CD8-positive, alpha-beta memory T cell (primary cell): ENCODE measurements around the gene DAB2IP. TPM values are rescaled to one million over a fixed set of nuclear protein-coding genes. Genes with fewer than 3 reads are reported as not detected.

Experiments
- CTCF ChIA-PET: fragments of 350-600 bp; sonication (Branson Sonifier 250); formaldehyde crosslinking; loops from one replicate; lab custom pipeline; 2021; ENCODE audit warnings: antibody characterized with exemption; lab: Charles Lee
- POLR2A ChIA-PET: fragments of 350-600 bp; sonication (Branson Sonifier 250); formaldehyde crosslinking; loops from one replicate; lab custom pipeline; 2021; ENCODE audit warnings: antibody characterized with exemption; lab: Charles Lee
- DNase-seq, 5 donors: peaks; one replicate each; pipeline versions ENCODE4 v3.0.0 to v3.0.0-alpha.2; 2020 to 2022; ENCODE audit warnings: mixed read lengths in 1 of 5
- H3K27ac ChIP-seq: one replicate; pipeline ENCODE4 v1.7.0; 2013; ENCODE audit warnings: low read depth, mild to moderate bottlenecking, low read length, moderate library complexity
- H3K27me3 ChIP-seq: 2 replicates; pipeline ENCODE4 v1.7.0; 2013; ENCODE audit warnings: low read length, mild to moderate bottlenecking; ENCODE audit not compliant: insufficient read depth, poor library complexity, severe bottlenecking
- H3K36me3 ChIP-seq: 2 replicates; pipeline ENCODE4 v1.7.0; 2013; ENCODE audit warnings: mild to moderate bottlenecking, low read length, moderate library complexity; ENCODE audit not compliant: insufficient read depth
- H3K4me1 ChIP-seq: 2 replicates; pipeline ENCODE4 v1.7.0; 2013; ENCODE audit warnings: mild to moderate bottlenecking, low read length, moderate library complexity; ENCODE audit not compliant: insufficient read depth
- H3K4me3 ChIP-seq: 2 replicates; pipeline ENCODE4 v1.7.0; 2013; ENCODE audit warnings: mild to moderate bottlenecking, low read length
- H3K9me3 ChIP-seq: 2 replicates; pipeline ENCODE4 v1.7.0; 2013; ENCODE audit warnings: mild to moderate bottlenecking, low read length
- H3K27ac Mint-ChIP-seq, 8 donors: one replicate each; pipeline ENCODE4 v1.8.0; 2020 to 2021; ENCODE audit warnings: mixed read lengths in 8 of 8, mild to moderate bottlenecking in 6 of 8, inconsistent platforms in 3 of 8, moderate library complexity in 3 of 8
- H3K27me3 Mint-ChIP-seq, 2 donors: one replicate each; pipeline ENCODE4 v1.8.0; 2020 to 2021; ENCODE audit warnings: mixed read lengths in 2 of 2, mild to moderate bottlenecking in 1 of 2, moderate library complexity in 1 of 2
- H3K36me3 Mint-ChIP-seq, 3 donors: one replicate each; pipeline ENCODE4 v1.8.0; 2020 to 2021; ENCODE audit warnings: mixed read lengths in 3 of 3, inconsistent platforms in 1 of 3, mild to moderate bottlenecking in 1 of 3
- H3K4me1 Mint-ChIP-seq, 3 donors: one replicate each; pipeline ENCODE4 v1.8.0; 2020 to 2021; ENCODE audit warnings: mixed read lengths in 3 of 3, inconsistent platforms in 1 of 3, mild to moderate bottlenecking in 1 of 3
- H3K4me3 Mint-ChIP-seq, 7 donors: one replicate each; pipeline ENCODE4 v1.8.0; 2020 to 2021; ENCODE audit warnings: mixed read lengths in 7 of 7, mild to moderate bottlenecking in 6 of 7, moderate library complexity in 4 of 7, inconsistent platforms in 2 of 7
- H3K9me3 Mint-ChIP-seq, 5 donors: one replicate each; pipeline ENCODE4 v1.8.0; 2020 to 2022; ENCODE audit warnings: mixed read lengths in 5 of 5, mild to moderate bottlenecking in 3 of 5, moderate library complexity in 2 of 5, inconsistent platforms in 1 of 5
- polyA plus RNA-seq: library from polyadenylated mRNA; unstranded; fragments of 300-500 nt; fragmentation: Illumina TruSeq; gene quantifications from one replicate; pipeline ENCODE4 v1.2.3, GENCODE V29; 2021
- total RNA-seq, 2 experiments: library from RNA; stranded (reverse); gene quantifications; one replicate each; pipeline ENCODE4 v1.2.3, GENCODE V29; 2021

The DAB2IP gene
- total and polyA plus RNA-seq, 3 experiments from 2014 or later = 0.15 to 0.41 (median 0.27) TPM

GRCh38 chr9:121748727-121749423 is 97.4 kb downstream of the DAB2IP start:
- H3K27ac Mint-ChIP-seq = peak overlapping the region in 5 of 8 donors; percentile 6 to 92 (median 67)
- no peak for DNase-seq

GRCh38 chr9:121749614-121750013 is 98.2 kb downstream of the DAB2IP start:
- H3K27me3 Mint-ChIP-seq = peaks cover 0 to 7% of the 10 kb centered on the region in 2 donors
- no peaks in the 10 kb centered on the region for H3K9me3 Mint-ChIP-seq
- H3K27ac ChIP-seq = no peak overlapping the region
- H3K27me3 ChIP-seq = no peaks in the 10 kb centered on the region
- H3K4me3 Mint-ChIP-seq = no peak overlapping the region
- H3K36me3 Mint-ChIP-seq = no peaks in the 10 kb centered on the region
- H3K4me3 ChIP-seq = no peak overlapping the region
- no peaks in the 10 kb centered on the region for H3K36me3 ChIP-seq
- H3K4me1 ChIP-seq = peaks cover 12% of the 10 kb centered on the region
- POLR2A ChIA-PET = no interaction called here
- no peaks in the 10 kb centered on the region for H3K9me3 ChIP-seq
- no peak for DNase-seq
- H3K4me1 Mint-ChIP-seq = peaks cover 13 to 23% (median 19%) of the 10 kb centered on the region in 3 donors
- peak overlapping the region in 1 of 8 donors; percentile 60 for H3K27ac Mint-ChIP-seq
- CTCF ChIA-PET = no interaction called here

More at GRCh38 chr9:121748727-121749423, 97.4 kb downstream of the DAB2IP start:
- H3K4me1 Mint-ChIP-seq = peaks cover 13 to 23% (median 19%) of the 10 kb centered on the region in 3 donors
- no peaks in the 10 kb centered on the region for H3K9me3 Mint-ChIP-seq
- H3K4me3 ChIP-seq = no peak overlapping the region
- H3K4me1 ChIP-seq = peaks cover 12% of the 10 kb centered on the region
- H3K36me3 Mint-ChIP-seq = no peaks in the 10 kb centered on the region
- H3K27ac ChIP-seq = no peak overlapping the region
- H3K9me3 ChIP-seq = no peaks in the 10 kb centered on the region
- peaks cover 0 to 7% of the 10 kb centered on the region in 2 donors for H3K27me3 Mint-ChIP-seq
- H3K36me3 ChIP-seq = no peaks in the 10 kb centered on the region
- H3K4me3 Mint-ChIP-seq = peak overlapping the region in 2 of 7 donors; percentile 49 to 76
- H3K27me3 ChIP-seq = no peaks in the 10 kb centered on the region
- POLR2A ChIA-PET = no interaction called here
- CTCF ChIA-PET = no interaction called here

GRCh38 chr9:121750259-121750714 is 98.9 kb downstream of the DAB2IP start:
- POLR2A ChIA-PET = no interaction called here
- Mint-ChIP-seq H3K36me3 (no peaks in the 10 kb centered on the region), H3K9me3 (no peaks in the 10 kb centered on the region), H3K27me3 (peaks cover 0 to 7% of the 10 kb centered on the region in 2 donors), H3K27ac (no peak overlapping the region), H3K4me3 (no peak overlapping the region), H3K4me1 (peaks cover 13 to 23% (median 19%) of the 10 kb centered on the region in 3 donors)
- no peak overlapping the region for H3K27ac ChIP-seq
- no peaks in the 10 kb centered on the region for H3K9me3 ChIP-seq
- no peaks in the 10 kb centered on the region for H3K36me3 ChIP-seq
- H3K4me3 ChIP-seq = no peak overlapping the region
- H3K4me1 ChIP-seq = peaks cover 12% of the 10 kb centered on the region
- no peak for DNase-seq
- CTCF ChIA-PET = no interaction called here
- H3K27me3 ChIP-seq = no peaks in the 10 kb centered on the region

- peaks cover 12% of the 10 kb centered on the region for H3K4me1 ChIP-seq
- ChIA-PET POLR2A (no interaction called here), CTCF (no interaction called here)
- peaks cover 0 to 7% of the 10 kb centered on the region in 2 donors for H3K27me3 Mint-ChIP-seq
- H3K4me3 Mint-ChIP-seq = peak overlapping the region in 1 of 7 donors; percentile 59
- H3K36me3 ChIP-seq = no peaks in the 10 kb centered on the region
- H3K9me3 ChIP-seq = no peaks in the 10 kb centered on the region
- H3K27me3 ChIP-seq = no peaks in the 10 kb centered on the region
- peak overlapping the region in 3 of 8 donors; percentile 23 to 97 (median 26) for H3K27ac Mint-ChIP-seq
- H3K27ac ChIP-seq = no peak overlapping the region
- no peaks in the 10 kb centered on the region for H3K36me3 Mint-ChIP-seq
- DNase-seq = no peak
- no peak overlapping the region for H3K4me3 ChIP-seq
- H3K9me3 Mint-ChIP-seq = no peaks in the 10 kb centered on the region
- H3K4me1 Mint-ChIP-seq = peaks cover 13 to 21% (median 19%) of the 10 kb centered on the region in 3 donors
These were observed 99.5 kb downstream of the DAB2IP start for GRCh38 chr9:121750715-121751623.

- Histone ChIP-seq H3K4me3 (no peak overlapping the region), H3K27me3 (no peaks in the 10 kb centered on the region), H3K36me3 (no peaks in the 10 kb centered on the region), H3K4me1 (peaks cover 12% of the 10 kb centered on the region), H3K9me3 (no peaks in the 10 kb centered on the region), H3K27ac (no peak overlapping the region)
- POLR2A ChIA-PET = no interaction called here
- no peaks in the 10 kb centered on the region for H3K36me3 Mint-ChIP-seq
- CTCF ChIA-PET = no interaction called here
- H3K27me3 Mint-ChIP-seq = peaks cover 0 to 3% of the 10 kb centered on the region in 2 donors
- H3K4me3 Mint-ChIP-seq = no peak overlapping the region
- peak overlapping the region in 4 of 8 donors; percentile 23 to 97 (median 40) for H3K27ac Mint-ChIP-seq
- peaks cover 13 to 16% (median 14%) of the 10 kb centered on the region in 3 donors for H3K4me1 Mint-ChIP-seq
- no peak for DNase-seq
- no peaks in the 10 kb centered on the region for H3K9me3 Mint-ChIP-seq
These were observed 100.4 kb downstream of the DAB2IP start for GRCh38 chr9:121751686-121752445.

- DNase-seq = no peak
- no peak overlapping the region for H3K4me3 ChIP-seq
- peaks cover 8% of the 10 kb centered on the region for H3K4me1 ChIP-seq
- H3K4me1 Mint-ChIP-seq = peaks cover 8 to 12% (median 8%) of the 10 kb centered on the region in 3 donors
- H3K27ac Mint-ChIP-seq = peak overlapping the region in 3 of 8 donors; percentile 2 to 84 (median 43)
- CTCF ChIA-PET = no interaction called here
- H3K27ac ChIP-seq = no peak overlapping the region
- no peaks in the 10 kb centered on the region for H3K9me3 Mint-ChIP-seq
- no peak overlapping the region for H3K4me3 Mint-ChIP-seq
- H3K27me3 ChIP-seq = no peaks in the 10 kb centered on the region
- H3K36me3 ChIP-seq = no peaks in the 10 kb centered on the region
- H3K9me3 ChIP-seq = no peaks in the 10 kb centered on the region
- H3K27me3 Mint-ChIP-seq = peaks cover 0 to 3% of the 10 kb centered on the region in 2 donors
- H3K36me3 Mint-ChIP-seq = no peaks in the 10 kb centered on the region
- POLR2A ChIA-PET = no interaction called here
These were observed 101.5 kb downstream of the DAB2IP start for GRCh38 chr9:121752929-121753328.

GRCh38 chr9:121753802-121754654 is 102.6 kb downstream of the DAB2IP start:
- no peak overlapping the region for H3K27ac ChIP-seq
- ChIA-PET POLR2A (no interaction called here), CTCF (no interaction called here)
- peak overlapping the region in 1 of 8 donors; percentile 33 for H3K27ac Mint-ChIP-seq
- H3K4me1 Mint-ChIP-seq = peaks cover 0 to 4% (median 0%) of the 10 kb centered on the region in 3 donors
- H3K4me1 ChIP-seq = no peaks in the 10 kb centered on the region
- H3K27me3 ChIP-seq = no peaks in the 10 kb centered on the region
- no peak for DNase-seq
- H3K9me3 Mint-ChIP-seq = no peaks in the 10 kb centered on the region
- no peaks in the 10 kb centered on the region for H3K36me3 ChIP-seq
- no peaks in the 10 kb centered on the region for H3K9me3 ChIP-seq
- peaks cover 0 to 3% of the 10 kb centered on the region in 2 donors for H3K27me3 Mint-ChIP-seq
- no peak overlapping the region for H3K4me3 ChIP-seq
- H3K36me3 Mint-ChIP-seq = no peaks in the 10 kb centered on the region
- H3K4me3 Mint-ChIP-seq = no peak overlapping the region
